Kidney (tissue), 14 donors: ENCODE measurements around the gene SNN. TPM values are rescaled to one million over a fixed set of nuclear protein-coding genes. Genes with fewer than 3 reads are reported as not detected.
A peak's percentile ranks its signal among the peaks of the same experiment; 100 is the strongest.

Experiments used
- DNase-seq, 5 donors: peaks; one replicate each; pipeline ENCODE4 v3.0.0-alpha.2; 2013 to 2020
- FAIRE-seq: peaks from 2 replicates; lab custom pipeline; 2012; peaks lifted over from hg19 to GRCh38; lab: Jason Lieb, UNC
- H3K27ac ChIP-seq, 2 donors: one replicate each; pipeline ENCODE4 v1.7.0; 2013; ENCODE audit warnings: low read depth in 2 of 2, low read length in 2 of 2, inconsistent platforms in 1 of 2
- H3K27me3 ChIP-seq: one replicate; pipeline ENCODE4 v1.7.1; 2013; ENCODE audit warnings: low read length, inconsistent platforms; ENCODE audit not compliant: control insufficient read depth, insufficient read depth
- H3K36me3 ChIP-seq, 3 donors: one replicate each; pipeline versions ENCODE4 v1.7.0 to v1.7.1; 2013; ENCODE audit warnings: low read length in 3 of 3, control low read depth in 1 of 3, inconsistent platforms in 1 of 3; ENCODE audit not compliant: insufficient read depth in 3 of 3, control insufficient read depth in 2 of 3
- H3K4me1 ChIP-seq, 3 donors: one replicate each; pipeline versions ENCODE4 v1.7.0 to v1.7.1; 2013; ENCODE audit warnings: low read length in 3 of 3, inconsistent platforms in 1 of 3, low read depth in 1 of 3; ENCODE audit not compliant: control insufficient read depth in 2 of 3, insufficient read depth in 2 of 3
- H3K4me3 ChIP-seq, 3 donors: one replicate each; pipeline versions ENCODE4 v1.7.0 to v1.8.1; 2013; ENCODE audit warnings: low read length in 3 of 3, control low read depth in 1 of 3, inconsistent platforms in 1 of 3
- H3K9ac ChIP-seq, 3 donors: one replicate each; pipeline versions ENCODE4 v1.7.0 to v1.7.1; 2013; ENCODE audit warnings: low read length in 3 of 3, control low read depth in 1 of 3, inconsistent platforms in 1 of 3
- H3K9me3 ChIP-seq, 3 donors: one replicate each; pipeline versions ENCODE4 v1.7.0 to v1.7.1; 2013; ENCODE audit warnings: low read length in 3 of 3, control low read depth in 1 of 3, inconsistent platforms in 1 of 3; ENCODE audit not compliant: control insufficient read depth in 2 of 3, insufficient read depth in 1 of 3
- CTCF ChIP-seq: IDR thresholded peaks from 3 replicates; pipeline ENCODE4 v1.5.1; 2012; ENCODE audit warnings: mild to moderate bottlenecking, moderate library complexity, borderline replicate concordance; ENCODE audit not compliant: insufficient read depth; ENCODE audit errors: extremely low read depth
- intact Hi-C: fragments of 100-400 bp; cut with DNase I; formaldehyde crosslinking; loops from one replicate; pipeline ENCODE4 v1.11.1; 2022
- polyA plus RNA-seq: library from polyadenylated mRNA; stranded (reverse); fragments of 350-450 nt; fragmentation: Illumina TruSeq; extraction: RNeasy Lipid Tissue Mini Kit (QIAGEN cat#74804); gene quantifications from one replicate; pipeline ENCODE4 v1.2.3, GENCODE V29; 2014; ENCODE audit warnings: low read depth, low replicate concordance; ENCODE audit not compliant: insufficient read depth
- total RNA-seq: library from RNA; stranded (reverse); fragmentation: NEBNext Ultra II Directional; extraction: Animal tissue kit (Norgen Biotek cat#: 25700); gene quantifications from one replicate; pipeline ENCODE4 v1.2.1, GENCODE V29; 2021
- donor health status: control.
- donor health status: control.
- donor health status: control.
- donor health status: control.
- donor health status: control.
- donor health status: DM: yes; HTN: yes; CAD: no.
- donor health status: Normal renal cell carcinoma (clear cell type).

SNN gene
- total and polyA plus RNA-seq, 2 donors from 2014 or later, result 16.6 to 21.9 TPM

GRCh38 chr16:11715246-11715947 lies 47.1 kb downstream of the SNN start:
- Histone ChIP-seq H3K4me1 (peaks cover 0 to 21% (median 1%) of the 10 kb centered on the region in 3 donors), H3K36me3 (peaks cover 0 to 13% (median 3%) of the 10 kb centered on the region in 3 donors), H3K27ac (peak overlapping the region; percentile 2 to 17), H3K9me3 (no peaks in the 10 kb centered on the region), H3K4me3 (no peak overlapping the region), H3K9ac (no peak overlapping the region), H3K27me3 (no peaks in the 10 kb centered on the region)
- FAIRE-seq (no peak), DNase-seq (peak in 2 of 5 donors; percentile 39 to 49)
- TF ChIP-seq CTCF, result no peak
- intact Hi-C loops, result no loop called here

GRCh38 chr16:11716336-11716735 lies 48.1 kb downstream of the SNN start:
- DNase-seq, result peak in 1 of 5 donors; percentile 16
- intact Hi-C loops, result no loop called here
- no peak overlapping the region for H3K4me3 ChIP-seq
- FAIRE-seq, result no peak
- H3K9me3 ChIP-seq, result no peaks in the 10 kb centered on the region
- no peak overlapping the region for H3K9ac ChIP-seq
- no peak for TF ChIP-seq CTCF
- H3K4me1 ChIP-seq, result peaks cover 0 to 15% (median 0%) of the 10 kb centered on the region in 3 donors
- peak overlapping the region in 1 of 2 donors; percentile 43 for H3K27ac ChIP-seq
- H3K36me3 ChIP-seq, result peaks cover 0 to 11% (median 3%) of the 10 kb centered on the region in 3 donors
- no peaks in the 10 kb centered on the region for H3K27me3 ChIP-seq

- no peak overlapping the region for H3K4me3 ChIP-seq
- no peak overlapping the region for H3K9ac ChIP-seq
- no peak overlapping the region for H3K27ac ChIP-seq
- no peaks in the 10 kb centered on the region for H3K27me3 ChIP-seq
- TF ChIP-seq CTCF, result no peak
- peaks cover 0 to 14% (median 0%) of the 10 kb centered on the region in 3 donors for H3K4me1 ChIP-seq
- FAIRE-seq (no peak), DNase-seq (no peak)
- no peaks in the 10 kb centered on the region for H3K9me3 ChIP-seq
- intact Hi-C loops, result no loop called here
- H3K36me3 ChIP-seq, result peaks cover 0 to 18% (median 3%) of the 10 kb centered on the region in 3 donors
Observed at GRCh38 chr16:11717811-11718210, 49.6 kb downstream of the SNN start.
